Measurements from ENCODE around the gene CFI.

The CFI gene

DNA sequence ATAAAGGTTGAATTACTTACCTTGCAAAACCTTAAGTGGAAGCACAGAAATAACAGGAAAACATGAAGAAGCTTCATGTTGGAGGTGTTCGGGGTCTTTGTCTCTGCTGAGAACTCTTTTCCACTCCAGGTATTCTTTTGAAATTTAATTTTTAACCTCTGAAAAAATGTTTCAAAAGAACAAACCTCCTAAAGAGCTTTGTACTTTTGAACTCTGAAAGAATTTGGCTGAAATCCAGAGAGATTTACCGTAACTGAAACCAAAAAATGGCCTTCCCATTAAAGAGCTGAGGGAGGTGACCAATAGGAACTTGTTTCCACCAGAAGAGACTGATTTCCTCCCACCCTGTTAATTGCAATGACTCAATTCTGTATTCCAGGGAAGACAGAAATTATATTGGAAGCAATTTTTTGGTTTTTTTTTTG, at the start of gene CFI:
Gene CFI (minus strand): TSS at position 105 of the 425 bp plus-strand sequence. CDS start 28 bp downstream, at position 77.
- DNase-seq, result no peak

DNA sequence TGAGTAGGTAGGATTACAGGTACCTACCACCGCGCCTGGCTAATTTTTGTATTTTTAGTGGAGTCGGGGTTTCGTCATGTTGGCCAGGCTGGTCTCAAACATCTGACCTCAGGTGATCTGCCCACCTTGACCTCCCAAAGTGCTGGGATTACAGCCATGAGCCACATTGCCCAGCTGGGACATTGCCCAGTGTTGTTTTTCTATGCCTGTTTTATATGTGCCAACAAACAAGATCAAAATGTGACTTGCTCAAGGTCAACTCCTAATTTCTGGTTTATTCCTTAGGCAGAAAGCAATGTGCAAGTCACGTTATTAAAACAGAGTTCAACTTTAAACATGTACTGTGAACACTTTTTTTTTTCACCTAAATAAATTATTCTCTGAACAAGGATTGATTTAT, 48.8 kb upstream of the CFI start:
- DNase-seq, result no peak

DNA sequence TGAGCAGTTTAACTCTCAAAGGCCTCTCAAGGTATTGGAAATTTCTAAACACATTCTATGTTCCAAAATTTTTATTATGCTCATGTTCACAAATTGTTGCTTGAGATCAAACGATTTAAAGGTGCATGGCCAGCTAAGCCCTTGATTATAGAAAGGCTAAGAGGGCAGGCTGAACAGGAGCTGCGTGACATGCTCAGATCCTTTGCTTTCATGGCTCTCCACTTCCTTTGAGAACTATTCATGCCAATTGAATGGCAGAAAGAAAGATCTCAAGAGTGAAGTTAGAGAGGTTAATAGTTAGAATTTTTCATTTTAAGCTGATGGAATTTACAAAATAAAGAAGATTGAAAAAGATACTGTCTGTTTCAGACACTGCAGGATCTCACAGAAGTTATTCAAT, 46.7 kb upstream of the CFI start:
- no peak for DNase-seq

DNA sequence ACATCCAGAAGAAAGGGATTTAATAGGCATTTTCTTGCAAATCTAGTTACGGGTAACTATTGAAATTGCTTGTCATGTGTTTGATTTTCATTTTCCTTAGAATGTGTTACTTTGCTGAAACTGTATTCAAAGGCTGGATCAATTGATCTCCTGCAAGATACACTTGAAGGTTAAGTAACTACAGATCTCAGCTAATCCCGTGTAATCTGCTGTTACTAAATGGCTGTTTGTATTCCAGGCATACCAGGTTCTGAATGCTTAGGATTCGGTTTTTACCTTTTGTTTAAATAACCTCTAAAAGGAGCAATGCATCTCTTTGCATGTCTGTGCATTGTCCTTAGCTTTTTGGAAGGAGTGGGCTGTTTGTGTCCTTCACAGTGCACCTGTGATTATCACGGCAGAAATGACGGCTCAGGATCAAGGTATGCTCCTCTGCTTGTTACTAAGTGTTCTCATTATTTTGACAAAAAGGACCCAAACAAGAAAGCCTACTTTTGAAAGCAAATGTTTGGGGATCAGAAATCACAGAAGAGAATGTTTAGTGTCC, 46.2 kb upstream of the CFI start, which contains the start of gene LRIT3:
Gene LRIT3 (plus strand): TSS at position 212 of the 547 bp plus-strand sequence. CDS start 95 bp downstream, at position 307.
- DNase-seq, result no peak

DNA sequence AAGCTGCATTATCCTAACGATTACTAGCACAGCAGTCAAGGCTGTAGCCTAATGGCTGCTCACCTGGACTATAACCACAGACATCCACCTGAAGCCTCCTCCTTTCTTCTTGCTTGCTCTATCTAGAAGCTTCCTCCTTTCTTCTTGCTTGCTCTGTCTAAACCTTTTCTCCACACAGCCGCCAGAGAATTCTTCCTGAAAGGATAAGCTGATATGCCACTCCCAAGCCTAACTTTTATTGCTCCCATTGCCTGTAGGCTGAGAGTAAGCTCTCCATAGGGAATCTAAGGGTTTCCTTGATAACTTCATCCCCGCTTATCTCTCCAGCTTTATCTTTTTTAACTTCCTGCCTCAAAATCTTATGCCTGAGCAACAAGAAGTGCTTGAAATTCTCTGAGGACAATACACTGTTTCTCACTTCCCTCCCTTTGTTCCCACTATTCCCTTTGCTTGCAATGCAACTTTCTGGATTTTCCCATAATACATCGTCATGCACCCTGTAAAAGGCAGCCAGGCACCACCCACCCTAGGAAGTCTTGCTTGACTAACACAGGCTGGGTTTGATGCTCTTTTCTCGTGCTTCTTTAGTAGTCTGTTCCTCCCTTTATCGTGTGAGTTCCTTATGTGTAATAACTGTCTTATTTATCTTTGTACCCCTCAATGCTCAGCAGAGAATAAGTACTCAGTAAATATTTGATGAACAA, 44.7 kb upstream of the CFI start:
- no peak for DNase-seq

- DNase-seq, result no peak
These were observed 35.2 kb upstream of the CFI start for GRCh38 chr4:109836985-109837384.

DNA sequence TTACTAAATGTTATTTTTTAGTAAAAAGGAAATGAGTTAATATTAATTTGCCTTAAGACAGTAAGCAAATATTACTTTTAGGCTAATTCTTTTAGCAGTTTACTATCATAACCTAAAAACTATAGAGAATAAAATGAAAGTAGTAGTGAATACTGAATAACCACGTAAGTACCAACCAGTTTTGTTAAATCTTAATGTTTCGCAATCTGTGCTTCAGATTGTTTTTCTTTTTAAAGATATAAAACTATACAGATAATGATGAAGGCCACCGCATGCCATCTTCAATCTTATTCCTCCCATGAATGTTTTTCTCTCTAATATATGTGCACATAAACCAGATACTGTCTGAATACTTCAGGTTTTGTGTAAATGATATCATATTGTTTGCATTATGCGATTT, 32.0 kb upstream of the CFI start:
- DNase-seq, result no peak

GRCh38 chr4:109827672-109828071, 25.9 kb upstream of the CFI start, which contains the start of gene RRH:
TSS of gene RRH (plus strand) at chr4:109827972. CDS start at chr4:109828028, 56 bp downstream.
- DNase-seq, result no peak

DNA sequence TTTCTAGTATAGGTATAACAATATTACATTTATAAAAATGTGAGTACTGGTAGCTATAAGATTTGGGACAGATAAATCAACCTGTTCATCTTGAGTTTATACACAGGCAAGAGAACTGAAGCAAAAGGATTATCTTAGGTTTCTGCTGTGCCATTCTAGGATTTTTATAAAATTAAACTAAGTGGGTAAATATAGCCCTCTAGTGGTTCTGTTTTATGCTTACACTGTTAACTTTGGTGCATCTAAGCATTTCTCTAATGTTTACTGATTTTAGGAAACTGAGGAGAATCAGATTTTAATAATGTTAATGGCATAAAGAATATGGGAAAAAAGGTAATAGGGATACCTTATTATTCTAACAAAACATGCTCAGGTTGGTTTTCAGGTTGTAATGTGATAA, 24.9 kb upstream of the CFI start:
- DNase-seq, result peak in 1 of 2 donors; percentile 52

DNA sequence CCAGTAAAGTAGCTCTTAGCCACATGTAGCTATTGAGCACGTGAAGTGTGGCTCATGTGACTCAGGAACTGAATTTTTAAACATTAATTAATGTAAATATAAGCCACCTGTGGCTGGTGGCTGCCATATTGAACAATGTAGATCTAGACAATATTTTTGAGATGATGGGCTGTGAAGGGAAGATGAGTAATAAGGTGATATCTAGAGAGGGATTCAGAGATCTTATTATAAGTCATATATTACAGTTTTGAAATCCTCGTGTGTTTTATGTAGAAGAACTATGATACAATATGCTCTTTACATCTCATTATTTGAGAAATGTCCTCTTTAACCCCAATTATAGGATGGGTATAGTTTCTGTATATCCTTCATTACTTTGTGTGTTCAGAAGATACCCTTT, 19.4 kb upstream of the CFI start:
- DNase-seq, result no peak

GRCh38 chr4:109820563-109820962, 18.8 kb upstream of the CFI start:
- no peak for DNase-seq

GRCh38 chr4:109818268-109818667, 16.5 kb upstream of the CFI start:
- DNase-seq, result no peak

GRCh38 chr4:109816894-109817293, 15.1 kb upstream of the CFI start:
- DNase-seq, result no peak

DNA sequence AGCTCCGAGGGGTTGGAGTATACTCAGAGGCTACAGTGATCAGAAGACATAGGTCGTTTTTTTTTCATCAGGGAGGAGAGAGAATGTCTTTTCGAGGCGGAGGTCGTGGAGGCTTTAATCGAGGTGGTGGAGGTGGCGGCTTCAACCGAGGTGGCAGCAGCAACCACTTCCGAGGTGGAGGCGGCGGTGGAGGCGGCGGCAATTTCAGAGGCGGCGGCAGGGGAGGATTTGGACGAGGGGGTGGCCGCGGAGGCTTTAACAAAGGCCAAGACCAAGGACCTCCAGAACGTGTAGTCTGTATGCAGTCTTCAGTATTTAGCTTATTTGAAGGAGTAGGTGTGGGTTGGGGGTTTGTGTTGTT, 14.3 kb upstream of the CFI start:
- DNase-seq, result peak; percentile 27 to 56

DNA sequence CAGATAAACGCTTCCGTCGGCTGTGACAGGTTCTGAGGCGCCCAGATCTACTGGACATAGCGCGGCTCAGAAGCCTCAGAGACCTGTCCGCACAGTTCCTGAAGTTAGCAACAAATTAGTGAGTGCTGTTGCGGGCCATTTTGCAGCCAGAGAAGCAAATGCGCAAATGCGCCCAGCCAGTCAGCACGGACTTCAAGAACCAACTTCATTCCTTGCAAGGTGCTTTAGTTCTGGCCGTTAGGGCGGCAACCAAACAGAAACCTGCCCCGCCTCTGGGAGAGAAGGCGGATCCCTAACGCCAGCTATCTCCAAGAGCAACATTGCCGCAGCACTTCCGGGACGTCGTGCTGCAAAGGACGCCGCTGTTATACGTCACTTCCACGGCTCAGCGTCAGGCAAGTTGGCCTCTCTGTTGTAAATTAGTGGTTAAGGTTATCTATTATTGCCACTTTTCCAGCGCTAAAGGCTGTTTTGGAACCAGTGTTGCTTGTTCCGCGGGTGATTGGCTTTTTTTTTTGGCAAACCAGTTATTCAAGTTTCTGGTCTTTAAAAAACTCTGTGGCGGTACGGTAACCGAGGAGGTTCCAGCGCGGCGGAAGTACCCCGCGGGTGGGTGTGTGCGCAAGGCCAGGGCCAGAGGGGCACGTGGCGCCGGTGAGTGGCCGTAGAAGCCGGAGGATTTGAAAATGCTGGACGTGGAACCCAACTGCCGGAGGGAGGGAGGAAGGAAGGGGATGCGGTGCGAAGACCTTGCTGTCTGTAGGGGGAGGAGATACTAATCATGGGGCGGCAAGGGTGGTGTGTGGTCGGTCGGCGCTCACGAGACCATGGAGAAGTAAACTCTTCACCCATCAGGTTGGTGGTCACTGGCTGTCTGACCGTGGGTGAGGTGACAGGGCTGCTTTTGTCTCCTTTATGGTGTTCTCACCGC, 13.6 kb upstream of the CFI start, which contains the start of gene GAR1:
Gene GAR1 (plus strand): TSS at position 612 of the 931 bp plus-strand sequence. CDS start 403 bp downstream, outside the sequence.
- DNase-seq, result peak; percentile 89 to 90

DNA sequence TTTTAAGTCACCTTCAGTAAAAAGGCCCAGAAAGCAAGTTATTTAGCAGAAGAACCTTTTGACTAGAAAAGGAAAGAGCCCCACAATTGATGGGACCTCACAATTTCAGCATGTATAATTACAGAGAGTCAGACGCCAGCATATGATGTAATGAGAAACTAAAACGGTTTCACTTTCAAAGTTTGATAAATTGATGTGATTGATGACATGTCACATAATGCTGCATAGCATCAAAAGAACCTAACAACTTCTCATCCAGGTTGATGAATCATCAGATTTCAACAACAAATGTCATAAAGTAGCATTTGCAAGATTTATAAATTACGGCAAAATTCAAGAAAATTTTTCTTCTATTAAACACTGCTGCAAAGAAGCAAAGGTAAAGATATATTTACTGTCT, 9.9 kb upstream of the CFI start:
- DNase-seq, result no peak

DNA sequence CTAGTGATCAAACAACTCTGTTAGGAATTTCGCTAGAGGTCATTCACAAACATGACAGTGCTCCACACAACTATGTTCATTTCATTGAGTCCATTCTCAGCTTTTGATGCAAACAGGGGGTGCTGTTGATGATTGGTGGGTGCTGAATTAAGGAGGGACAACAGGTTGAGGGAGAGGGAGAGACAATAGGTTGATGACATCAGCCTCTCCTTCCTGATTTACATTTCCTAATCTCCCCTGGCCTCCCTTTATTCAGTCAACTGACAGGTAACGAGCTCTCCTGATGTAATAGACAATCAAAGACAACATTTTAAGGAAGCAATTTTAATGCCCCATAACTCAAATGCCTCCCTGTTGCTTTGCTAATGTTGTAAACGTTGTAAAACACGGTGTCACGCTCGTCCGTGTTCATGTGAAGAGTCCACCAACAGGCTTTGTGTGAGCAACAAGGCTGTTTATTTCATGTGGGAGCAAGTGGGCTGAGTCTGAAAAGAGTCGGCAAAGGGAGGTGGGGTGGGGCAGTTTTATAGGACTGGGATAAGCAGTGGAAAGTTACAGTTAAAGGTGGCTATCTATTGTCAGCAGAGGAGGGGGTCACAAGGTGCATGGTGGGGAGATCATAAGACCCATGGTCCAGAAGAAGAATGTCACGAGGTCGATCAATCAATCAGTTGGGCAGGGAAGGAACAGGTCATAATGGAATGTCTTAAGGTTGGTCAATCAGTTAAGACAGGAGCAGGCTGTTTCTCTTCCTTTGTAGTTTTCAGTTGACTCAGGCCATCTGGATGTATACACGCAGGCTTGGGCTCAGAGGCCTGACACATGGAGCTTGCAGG, 9.0 kb upstream of the CFI start:
- no peak for DNase-seq

GRCh38 chr4:109809655-109810054, 7.9 kb upstream of the CFI start:
- no peak for DNase-seq

GRCh38 chr4:109803924-109804571, 2.2 kb upstream of the CFI start:
- DNase-seq, result peak in 1 of 2 donors; percentile 43

DNA sequence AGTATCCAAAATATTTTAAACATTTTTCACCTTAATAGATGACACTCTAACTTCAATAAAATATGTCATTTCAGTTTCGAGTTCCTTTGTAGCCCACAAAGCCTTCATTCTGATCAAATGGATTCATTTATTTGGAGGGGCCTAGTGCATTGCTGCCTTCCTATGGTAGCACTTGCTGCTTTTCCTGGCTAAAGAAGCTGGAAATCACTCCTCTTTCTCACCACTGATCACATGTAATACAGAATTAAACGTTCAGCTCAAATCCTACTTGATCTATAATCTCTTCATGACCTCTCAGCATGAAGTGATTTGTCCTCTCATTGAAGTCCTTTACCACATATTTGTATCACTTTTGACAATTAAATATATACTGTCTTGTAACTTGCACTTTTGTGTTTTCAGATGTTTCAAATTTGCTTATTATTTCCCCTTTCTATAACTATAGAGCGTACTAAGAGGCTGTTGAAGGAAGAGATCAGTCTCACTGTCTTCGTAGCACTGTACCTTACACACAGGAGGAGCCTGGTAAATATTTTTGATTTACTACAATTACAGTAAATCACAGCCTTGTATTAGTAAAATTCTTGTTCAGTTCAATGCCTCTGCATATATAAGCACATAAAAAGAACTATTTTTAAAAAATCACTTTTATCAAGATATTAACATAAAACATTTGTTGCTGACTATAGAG, 555 bp downstream of the CFI start:
- DNase-seq, result no peak

DNA sequence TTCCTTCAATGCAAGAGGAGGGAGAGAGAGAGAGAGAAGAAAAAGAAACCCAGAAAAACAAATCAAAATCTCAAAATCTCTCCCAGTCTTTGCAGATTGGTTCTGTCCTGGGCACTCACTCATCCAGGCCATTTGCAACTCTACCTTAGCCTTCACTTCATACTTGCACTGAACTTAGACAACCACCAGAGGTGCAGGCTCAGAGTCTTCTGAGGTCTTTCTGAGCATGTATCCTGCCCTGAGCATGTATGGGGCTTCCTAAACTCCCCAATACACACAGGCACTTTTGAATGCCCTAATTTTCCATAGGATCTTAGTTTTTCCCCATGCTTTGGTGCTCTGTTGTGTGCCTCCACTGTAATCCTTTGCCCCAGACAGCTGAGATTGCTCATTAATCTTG, 2.9 kb downstream of the CFI start:
- no peak for DNase-seq

Measured in CD4-positive, alpha-beta T cell treated with Interleukin-4 for 1 hour (primary cell).